ENCODE results near the gene MRM3.
"Not testable (repeated sequence)": the region's sequence is repeated elsewhere in the genome, so short reads cannot be mapped to it uniquely, and the experiment has no call there.

Gene MRM3

DNA sequence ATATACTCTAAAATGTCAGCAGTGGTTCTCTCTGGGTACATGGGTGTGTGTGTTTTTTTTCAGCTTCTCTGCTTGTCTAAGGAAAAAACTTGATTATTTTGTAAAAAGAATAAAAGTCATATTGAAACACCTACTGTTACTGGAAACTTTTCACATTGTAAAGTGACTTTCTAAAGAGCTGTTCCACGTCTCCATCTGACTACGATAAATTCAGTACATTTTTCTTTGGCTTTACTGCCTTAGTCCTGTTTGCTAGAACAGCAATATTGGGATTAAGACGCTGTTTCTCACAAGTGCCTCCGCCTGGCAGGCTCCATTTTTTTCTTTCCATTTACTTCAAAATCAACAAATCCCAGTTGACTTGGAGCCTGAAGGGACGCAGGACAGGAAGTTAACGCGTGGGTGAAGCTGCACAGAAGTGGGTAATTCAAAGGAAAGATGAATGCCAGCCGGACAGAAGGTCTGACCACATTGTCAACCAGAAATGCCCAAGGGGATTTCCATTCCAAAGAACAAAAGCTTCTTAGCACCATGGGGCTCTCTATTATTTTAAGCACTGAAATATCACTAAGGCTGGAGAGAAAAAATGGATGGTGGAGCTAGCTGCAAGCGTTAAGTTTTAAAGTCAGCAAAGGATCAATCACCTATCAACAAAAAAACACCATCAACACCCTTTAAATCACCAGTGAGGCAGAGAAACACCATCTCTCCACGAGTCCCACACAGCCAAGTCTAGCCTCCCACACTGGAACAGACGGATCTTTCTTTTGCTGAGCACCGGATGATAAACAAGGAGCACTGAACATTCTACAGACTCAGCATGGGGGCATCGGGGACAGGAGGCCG, 8.5 kb upstream of the MRM3 start:
- Histone ChIP-seq H3K36me3 (ENCODE audit: control insufficient read depth, insufficient read depth, low read length) (peaks cover 15% of the 10 kb centered on the region), H3K4me2 (ENCODE audit: low read length) (no peak overlapping the region)

DNA sequence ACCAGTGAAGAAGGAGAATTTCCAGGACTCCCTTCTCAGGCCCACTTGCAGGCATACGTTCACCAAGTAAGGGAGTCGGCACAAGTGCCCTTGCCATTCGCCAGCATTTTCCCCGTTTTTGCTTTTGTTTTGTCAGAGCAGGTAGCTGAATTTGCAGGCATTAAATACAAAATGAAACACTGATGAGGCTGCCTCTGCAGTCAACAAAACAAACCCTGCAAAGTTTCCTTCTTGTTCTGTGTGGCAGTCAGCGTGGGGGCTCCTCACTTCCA, 7.9 kb upstream of the MRM3 start:
- H3K23ac ChIP-seq (ENCODE audit: low read length): no peak overlapping the region
- no peaks in the 10 kb centered on the region for H3K27me3 ChIP-seq (ENCODE audit: insufficient read depth, low read length, poor library complexity)
- H2AK5ac ChIP-seq (ENCODE audit: low read length): no peak overlapping the region
- peaks cover 11% of the 10 kb centered on the region for H3K36me3 ChIP-seq (ENCODE audit: control insufficient read depth, insufficient read depth, low read length)
- H4K8ac ChIP-seq (ENCODE audit: low read depth, low read length): no peak overlapping the region
- H2BK5ac ChIP-seq (ENCODE audit: low read length): no peak overlapping the region
- H3K4me3 ChIP-seq (ENCODE audit: low read length): no peak overlapping the region
- peaks cover 2% of the 10 kb centered on the region for H3K79me2 ChIP-seq (ENCODE audit: control insufficient read depth, insufficient read depth, low read length)
- WGBS (ENCODE audit: extremely low coverage, insufficient coverage, low lambda C conversion rate): no CpG with 5 or more reads among the region's 5 CpGs
- H3K79me1 ChIP-seq (ENCODE audit: low read length): peaks cover 3% of the 10 kb centered on the region
- no peak overlapping the region for H2BK120ac ChIP-seq (ENCODE audit: low read depth, low read length)
- H3K4ac ChIP-seq (ENCODE audit: low read depth, low read length): no peak overlapping the region
- H3K56ac ChIP-seq (ENCODE audit: low read length): no peak overlapping the region
- no peak overlapping the region for H3K18ac ChIP-seq (ENCODE audit: low read length)
- H3K4me2 ChIP-seq (ENCODE audit: low read length): no peak overlapping the region
- no peak overlapping the region for H3K9ac ChIP-seq (ENCODE audit: low read length)
- no peaks in the 10 kb centered on the region for H3K4me1 ChIP-seq (ENCODE audit: control insufficient read depth, low read depth, low read length)
- H4K5ac ChIP-seq (ENCODE audit: low read length): no peak overlapping the region
- no peak for DNase-seq
- no peak overlapping the region for H2BK15ac ChIP-seq (replicated peaks; ENCODE audit: low read depth)
- no peak overlapping the region for H3K27ac ChIP-seq (ENCODE audit: low read depth, low read length)

More for the DNA sequence above, 8.5 kb upstream of the MRM3 start:
- Histone ChIP-seq H3K4ac (ENCODE audit: low read depth, low read length) (no peak overlapping the region), H3K56ac (ENCODE audit: low read length) (no peak overlapping the region), H3K23ac (ENCODE audit: low read length) (no peak overlapping the region), H3K4me3 (ENCODE audit: low read length) (no peak overlapping the region), H4K8ac (ENCODE audit: low read depth, low read length) (no peak overlapping the region), H2BK15ac (replicated peaks; ENCODE audit: low read depth) (no peak overlapping the region), H4K5ac (ENCODE audit: low read length) (no peak overlapping the region), H2BK5ac (ENCODE audit: low read length) (no peak overlapping the region), H3K9ac (ENCODE audit: low read length) (no peak overlapping the region), H3K27me3 (ENCODE audit: insufficient read depth, low read length, poor library complexity) (no peaks in the 10 kb centered on the region), H3K18ac (ENCODE audit: low read length) (no peak overlapping the region), H3K27ac (ENCODE audit: low read depth, low read length) (no peak overlapping the region), H2AK5ac (ENCODE audit: low read length) (no peak overlapping the region), H3K4me1 (ENCODE audit: control insufficient read depth, low read depth, low read length) (no peaks in the 10 kb centered on the region), H2BK120ac (ENCODE audit: low read depth, low read length) (no peak overlapping the region), H3K79me2 (ENCODE audit: control insufficient read depth, insufficient read depth, low read length) (peaks cover under 1% of the 10 kb centered on the region), H3K79me1 (ENCODE audit: low read length) (peaks cover 3% of the 10 kb centered on the region)
- no peak for DNase-seq
- WGBS (ENCODE audit: extremely low coverage, insufficient coverage, low lambda C conversion rate): no CpG with 5 or more reads among the region's 14 CpGs

DNA sequence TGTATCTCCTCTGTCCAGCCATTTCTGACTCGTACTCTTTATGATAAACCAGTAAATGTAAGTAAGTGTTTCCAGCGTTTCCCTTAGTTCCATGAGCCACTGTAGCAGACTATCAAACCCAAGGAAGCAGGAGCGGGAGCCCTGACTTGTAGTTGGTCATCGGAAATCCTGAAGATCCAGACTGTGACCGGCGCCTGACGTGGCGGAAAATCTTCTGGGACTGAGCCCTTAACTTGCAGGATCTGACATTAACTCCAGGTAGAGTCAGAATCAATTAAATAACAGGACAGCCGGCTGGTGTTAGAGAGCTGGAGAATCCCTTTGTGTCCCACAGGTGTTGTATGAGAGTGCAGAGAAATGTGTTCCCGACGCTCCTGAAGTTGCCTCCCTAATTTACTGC, 4.1 kb upstream of the MRM3 start:
- DNase-seq: no peak
- Histone ChIP-seq H3K27me3 (ENCODE audit: insufficient read depth, low read length, poor library complexity) (no peaks in the 10 kb centered on the region), H3K4me2 (ENCODE audit: low read length) (no peak overlapping the region), H2BK15ac (replicated peaks; ENCODE audit: low read depth) (no peak overlapping the region), H3K79me2 (ENCODE audit: control insufficient read depth, insufficient read depth, low read length) (peaks cover 23% of the 10 kb centered on the region), H2AK5ac (ENCODE audit: low read length) (no peak overlapping the region), H3K23ac (ENCODE audit: low read length) (no peak overlapping the region), H3K9ac (ENCODE audit: low read length) (no peak overlapping the region), H3K4me3 (ENCODE audit: low read length) (no peak overlapping the region), H3K4me1 (ENCODE audit: control insufficient read depth, low read depth, low read length) (no peaks in the 10 kb centered on the region), H3K4ac (ENCODE audit: low read depth, low read length) (no peak overlapping the region), H2BK5ac (ENCODE audit: low read length) (no peak overlapping the region), H3K36me3 (ENCODE audit: control insufficient read depth, insufficient read depth, low read length) (peaks cover 8% of the 10 kb centered on the region), H3K18ac (ENCODE audit: low read length) (no peak overlapping the region), H3K79me1 (ENCODE audit: low read length) (peaks cover 11% of the 10 kb centered on the region), H3K56ac (ENCODE audit: low read length) (no peak overlapping the region), H4K5ac (ENCODE audit: low read length) (no peak overlapping the region), H4K8ac (ENCODE audit: low read depth, low read length) (no peak overlapping the region), H2BK120ac (ENCODE audit: low read depth, low read length) (no peak overlapping the region), H3K27ac (ENCODE audit: low read depth, low read length) (no peak overlapping the region)
- WGBS (ENCODE audit: extremely low coverage, insufficient coverage, low lambda C conversion rate): no CpG with 5 or more reads among the region's 11 CpGs

DNA sequence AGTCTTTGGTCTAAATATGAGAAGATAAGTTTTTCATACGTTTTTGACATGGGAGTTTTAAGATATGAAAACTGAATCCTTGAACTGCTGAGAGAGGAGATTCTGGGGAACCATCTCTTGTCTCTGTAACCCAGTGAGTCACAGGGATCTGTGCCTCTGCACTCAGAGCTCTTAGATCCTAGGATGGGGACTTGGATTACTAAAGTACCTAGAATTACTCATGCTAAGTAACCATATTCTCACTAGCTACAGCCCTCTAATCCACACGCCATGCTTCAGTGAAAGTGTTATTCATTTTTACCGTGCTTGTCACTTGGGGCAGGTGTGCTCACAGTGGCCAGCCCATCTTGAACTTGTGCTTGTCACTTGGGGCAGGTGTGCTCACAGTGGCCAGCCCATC, 2.0 kb downstream of the MRM3 start:
- no peaks in the 10 kb centered on the region for H3K4me1 ChIP-seq (ENCODE audit: control insufficient read depth, low read depth, low read length)
- no peak overlapping the region for H4K5ac ChIP-seq (ENCODE audit: low read length)
- WGBS (ENCODE audit: extremely low coverage, insufficient coverage, low lambda C conversion rate): no CpG with 5 or more reads among the region's 3 CpGs
- DNase-seq: no peak
- H3K9ac ChIP-seq (ENCODE audit: low read length): no peak overlapping the region
- peaks cover 12% of the 10 kb centered on the region for H3K79me1 ChIP-seq (ENCODE audit: low read length)
- H3K56ac ChIP-seq (ENCODE audit: low read length): no peak overlapping the region
- no peak overlapping the region for H3K4me3 ChIP-seq (ENCODE audit: low read length)
- H4K8ac ChIP-seq (ENCODE audit: low read depth, low read length): no peak overlapping the region
- no peak overlapping the region for H3K4me2 ChIP-seq (ENCODE audit: low read length)
- peaks cover 32% of the 10 kb centered on the region for H3K79me2 ChIP-seq (ENCODE audit: control insufficient read depth, insufficient read depth, low read length)
- no peak overlapping the region for H2BK15ac ChIP-seq (replicated peaks; ENCODE audit: low read depth)
- H3K18ac ChIP-seq (ENCODE audit: low read length): no peak overlapping the region
- peaks cover 4% of the 10 kb centered on the region for H3K36me3 ChIP-seq (ENCODE audit: control insufficient read depth, insufficient read depth, low read length)
- no peak overlapping the region for H2AK5ac ChIP-seq (ENCODE audit: low read length)
- no peak overlapping the region for H2BK5ac ChIP-seq (ENCODE audit: low read length)
- no peak overlapping the region for H3K4ac ChIP-seq (ENCODE audit: low read depth, low read length)
- no peak overlapping the region for H3K27ac ChIP-seq (ENCODE audit: low read depth, low read length)
- H3K23ac ChIP-seq (ENCODE audit: low read length): no peak overlapping the region
- H3K27me3 ChIP-seq (ENCODE audit: insufficient read depth, low read length, poor library complexity): no peaks in the 10 kb centered on the region
- H2BK120ac ChIP-seq (ENCODE audit: low read depth, low read length): no peak overlapping the region

DNA sequence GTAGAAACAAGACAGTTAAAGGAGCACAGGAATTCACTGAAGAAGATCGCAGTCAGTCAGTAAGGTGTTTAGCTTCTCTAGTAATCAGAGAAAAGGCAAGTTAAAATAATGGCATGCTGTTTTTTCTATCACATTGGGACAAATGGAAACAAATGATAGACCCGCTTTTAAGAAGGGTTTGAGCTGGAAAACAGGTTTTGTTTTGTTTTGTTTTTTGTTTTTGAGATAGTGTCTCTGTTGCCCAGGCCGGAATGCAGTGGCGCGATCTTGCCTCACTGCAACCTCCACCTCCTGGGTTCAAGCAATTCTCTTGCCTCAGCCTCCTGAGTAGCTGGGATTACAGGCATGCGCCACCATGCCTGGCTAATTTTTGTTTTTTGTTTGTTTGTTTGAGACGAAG, 3.7 kb downstream of the MRM3 start:
- not testable (repeated sequence) for H3K4ac ChIP-seq (ENCODE audit: low read depth, low read length); H3K27ac ChIP-seq (ENCODE audit: low read depth, low read length); H3K79me1 ChIP-seq (ENCODE audit: low read length); H3K27me3 ChIP-seq (ENCODE audit: insufficient read depth, low read length, poor library complexity); H2AK5ac ChIP-seq (ENCODE audit: low read length); H4K5ac ChIP-seq (ENCODE audit: low read length); H3K9ac ChIP-seq (ENCODE audit: low read length); H2BK120ac ChIP-seq (ENCODE audit: low read depth, low read length); H3K56ac ChIP-seq (ENCODE audit: low read length); H3K23ac ChIP-seq (ENCODE audit: low read length); H3K36me3 ChIP-seq (ENCODE audit: control insufficient read depth, insufficient read depth, low read length); H3K4me3 ChIP-seq (ENCODE audit: low read length); H4K8ac ChIP-seq (ENCODE audit: low read depth, low read length); DNase-seq; H3K4me2 ChIP-seq (ENCODE audit: low read length); H2BK5ac ChIP-seq (ENCODE audit: low read length); H3K4me1 ChIP-seq (ENCODE audit: control insufficient read depth, low read depth, low read length); H3K18ac ChIP-seq (ENCODE audit: low read length); H2BK15ac ChIP-seq (replicated peaks; ENCODE audit: low read depth)
- no CpG with 5 or more reads among the region's 7 CpGs for WGBS (ENCODE audit: extremely low coverage, insufficient coverage, low lambda C conversion rate)
- peaks cover 28% of the 10 kb centered on the region for H3K79me2 ChIP-seq (ENCODE audit: control insufficient read depth, insufficient read depth, low read length)

DNA sequence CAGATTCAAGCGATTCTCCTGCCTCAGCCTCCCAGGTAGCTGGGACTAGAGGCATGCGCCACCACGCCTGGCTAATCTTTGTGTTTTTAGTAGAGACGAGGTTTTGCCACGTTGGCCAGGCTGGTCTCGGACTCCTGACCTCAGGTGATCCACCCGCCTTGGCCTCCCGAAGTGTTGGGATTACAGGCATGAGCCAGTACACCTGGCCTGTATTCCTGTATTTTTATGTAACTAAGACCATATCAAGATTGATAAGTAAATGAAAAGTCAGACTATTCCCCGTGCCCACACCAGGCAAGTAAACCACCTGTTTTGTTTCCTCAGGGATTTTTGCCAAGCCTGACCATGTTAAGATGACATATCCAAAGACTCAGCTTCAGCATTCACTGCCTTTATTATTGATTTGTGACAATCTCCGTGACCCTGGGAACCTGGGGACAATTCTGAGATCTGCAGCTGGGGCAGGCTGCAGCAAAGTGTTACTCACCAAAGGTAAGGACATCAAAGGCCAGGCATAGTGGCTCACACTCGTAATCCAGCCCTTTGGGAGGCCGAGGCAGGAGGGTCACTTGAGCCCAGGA, 5.6 kb downstream of the MRM3 start:
- no peak overlapping the region for H4K5ac ChIP-seq (ENCODE audit: low read length)
- H3K56ac ChIP-seq (ENCODE audit: low read length): no peak overlapping the region
- no peak overlapping the region for H3K4me3 ChIP-seq (ENCODE audit: low read length)
- no peak overlapping the region for H3K4ac ChIP-seq (ENCODE audit: low read depth, low read length)
- no peak overlapping the region for H3K9ac ChIP-seq (ENCODE audit: low read length)
- peaks cover 4% of the 10 kb centered on the region for H3K36me3 ChIP-seq (ENCODE audit: control insufficient read depth, insufficient read depth, low read length)
- H2AK5ac ChIP-seq (ENCODE audit: low read length): no peak overlapping the region
- H2BK120ac ChIP-seq (ENCODE audit: low read depth, low read length): no peak overlapping the region
- no peak for DNase-seq
- no CpG with 5 or more reads among the region's 12 CpGs for WGBS (ENCODE audit: extremely low coverage, insufficient coverage, low lambda C conversion rate)
- no peak overlapping the region for H2BK15ac ChIP-seq (replicated peaks; ENCODE audit: low read depth)
- peaks cover 14% of the 10 kb centered on the region for H3K79me2 ChIP-seq (ENCODE audit: control insufficient read depth, insufficient read depth, low read length)
- H3K79me1 ChIP-seq (ENCODE audit: low read length): peaks cover 10% of the 10 kb centered on the region
- H2BK5ac ChIP-seq (ENCODE audit: low read length): no peak overlapping the region
- H3K18ac ChIP-seq (ENCODE audit: low read length): no peak overlapping the region
- no peak overlapping the region for H4K8ac ChIP-seq (ENCODE audit: low read depth, low read length)
- peaks cover 2% of the 10 kb centered on the region for H3K4me1 ChIP-seq (ENCODE audit: control insufficient read depth, low read depth, low read length)
- H3K23ac ChIP-seq (ENCODE audit: low read length): no peak overlapping the region
- no peak overlapping the region for H3K4me2 ChIP-seq (ENCODE audit: low read length)
- no peak overlapping the region for H3K27ac ChIP-seq (ENCODE audit: low read depth, low read length)
- no peaks in the 10 kb centered on the region for H3K27me3 ChIP-seq (ENCODE audit: insufficient read depth, low read length, poor library complexity)
